TTC549 (cell line): ENCODE measurements around the gene TBK1.
"Not testable (repeated sequence)": the region's sequence is repeated elsewhere in the genome, so short reads cannot be mapped to it uniquely, and the experiment has no call there.

Experiments
- FAIRE-seq: peaks from 2 replicates; lab custom pipeline; 2012; peaks lifted over from hg19 to GRCh38; lab: Jason Lieb, UNC

Gene TBK1

GRCh38 chr12:64497484-64497883 lies 45.6 kb downstream of the TBK1 start:
- no peak for FAIRE-seq

GRCh38 chr12:64497903-64498302 lies 46.0 kb downstream of the TBK1 start:
- no peak for FAIRE-seq

GRCh38 chr12:64500394-64500793 lies 48.5 kb downstream of the TBK1 start:
- FAIRE-seq: no peak

- FAIRE-seq: no peak
Observed at GRCh38 chr12:64501486-64501885, 49.6 kb downstream of the TBK1 start.

GRCh38 chr12:64506955-64507354 lies 55.0 kb downstream of the TBK1 start:
- no peak for FAIRE-seq

- no peak for FAIRE-seq
Observed at GRCh38 chr12:64510667-64511066, 58.7 kb downstream of the TBK1 start.

- no peak for FAIRE-seq
Observed at GRCh38 chr12:64518396-64518795, 66.5 kb downstream of the TBK1 start.

- no peak for FAIRE-seq
Observed at GRCh38 chr12:64521833-64522232, 69.9 kb downstream of the TBK1 start.

- no peak for FAIRE-seq
Observed at GRCh38 chr12:64522316-64522715, 70.4 kb downstream of the TBK1 start.

GRCh38 chr12:64522807-64523206 lies 70.9 kb downstream of the TBK1 start:
- no peak for FAIRE-seq

- FAIRE-seq: not testable (repeated sequence)
Observed at GRCh38 chr12:64523565-64524444, 71.9 kb downstream of the TBK1 start.

GRCh38 chr12:64525461-64526160 lies 73.7 kb downstream of the TBK1 start:
- no peak for FAIRE-seq

GRCh38 chr12:64526859-64527258 lies 74.9 kb downstream of the TBK1 start:
- FAIRE-seq: no peak

- FAIRE-seq: no peak
Observed at GRCh38 chr12:64528616-64529015, 76.7 kb downstream of the TBK1 start.

- FAIRE-seq: no peak
Observed at GRCh38 chr12:64530566-64530965, 78.6 kb downstream of the TBK1 start.

GRCh38 chr12:64531665-64532334 lies 79.9 kb downstream of the TBK1 start:
- FAIRE-seq: no peak

- FAIRE-seq: no peak
Observed at GRCh38 chr12:64532734-64533351, 80.9 kb downstream of the TBK1 start.

GRCh38 chr12:64534672-64535199 lies 82.8 kb downstream of the TBK1 start:
- no peak for FAIRE-seq

- no peak for FAIRE-seq
Observed at GRCh38 chr12:64538121-64538520, 86.2 kb downstream of the TBK1 start.

GRCh38 chr12:64542409-64543047 lies 90.6 kb downstream of the TBK1 start:
- FAIRE-seq: not testable (repeated sequence)

- no peak for FAIRE-seq
Observed at GRCh38 chr12:64544371-64545080, 92.6 kb downstream of the TBK1 start.
